GM12872 (cell line): Measurements from ENCODE around the gene SLC10A6.

Experiments used
- CTCF ChIP-seq: IDR thresholded peaks from 3 replicates; pipeline ENCODE4 v1.5.1; 2011; ENCODE audit warnings: low read depth, mild to moderate bottlenecking, low read length, moderate library complexity; ENCODE audit not compliant: insufficient read depth

The SLC10A6 gene

GRCh38 chr4:86775061-86775460 is 74.1 kb downstream of the SLC10A6 start:
- no peak for TF ChIP-seq CTCF
